ENCODE results near the gene KCNQ1OT1.

The KCNQ1OT1 gene

DNA sequence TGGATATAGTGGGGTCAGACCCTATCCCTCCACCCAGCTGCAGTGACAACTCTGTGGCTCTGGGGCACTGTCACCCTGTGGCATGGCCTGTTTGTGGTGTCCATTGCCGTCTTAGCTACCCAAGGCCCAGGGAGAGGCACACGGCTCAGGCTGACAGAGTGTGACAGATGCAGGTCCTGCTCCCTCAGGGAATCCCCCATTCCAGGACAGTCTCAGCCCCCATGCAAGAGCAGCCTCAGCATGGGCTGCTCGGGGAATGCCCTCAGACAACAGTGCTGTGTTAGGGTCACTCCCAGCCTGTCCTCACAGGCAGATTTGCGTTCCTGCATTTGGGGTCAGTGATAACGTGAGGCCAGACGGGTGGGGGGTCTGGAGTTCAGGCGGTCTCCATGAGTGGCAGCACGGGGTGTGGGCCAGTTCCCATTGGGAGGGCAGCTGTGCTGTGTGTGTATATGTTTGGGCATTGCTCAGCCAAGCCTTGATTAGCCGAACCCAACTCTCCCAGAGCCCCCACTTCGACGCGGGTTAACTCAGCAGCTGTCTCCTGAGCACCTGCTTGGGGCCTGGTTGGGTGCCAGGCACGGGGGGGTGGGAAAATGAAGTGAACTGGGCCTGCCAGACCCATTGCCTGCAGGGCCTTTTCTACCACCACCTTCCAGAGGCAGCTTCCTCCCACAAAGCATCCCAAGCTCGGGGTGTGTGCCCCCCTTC is 5.3 kb upstream of the KCNQ1OT1 start:
- Histone ChIP-seq H3K27ac (ENCODE audit: low read length) (no peak overlapping the region), H3K36me3 (ENCODE audit: insufficient read depth, low read depth, low read length) (no peaks in the 10 kb centered on the region), H3K9me3 (ENCODE audit: insufficient read depth, low read depth, low read length) (no peaks in the 10 kb centered on the region), H3K4me3 (ENCODE audit: low read length) (no peak overlapping the region), H3K4me1 (ENCODE audit: insufficient read depth, low read length) (peaks cover 16% of the 10 kb centered on the region; the same call in 1 of the 2 replicates), H3K27me3 (ENCODE audit: insufficient read depth, low read length) (peaks cover 93% of the 10 kb centered on the region), H3K9ac (ENCODE audit: low read depth, low read length) (no peak overlapping the region)

DNA sequence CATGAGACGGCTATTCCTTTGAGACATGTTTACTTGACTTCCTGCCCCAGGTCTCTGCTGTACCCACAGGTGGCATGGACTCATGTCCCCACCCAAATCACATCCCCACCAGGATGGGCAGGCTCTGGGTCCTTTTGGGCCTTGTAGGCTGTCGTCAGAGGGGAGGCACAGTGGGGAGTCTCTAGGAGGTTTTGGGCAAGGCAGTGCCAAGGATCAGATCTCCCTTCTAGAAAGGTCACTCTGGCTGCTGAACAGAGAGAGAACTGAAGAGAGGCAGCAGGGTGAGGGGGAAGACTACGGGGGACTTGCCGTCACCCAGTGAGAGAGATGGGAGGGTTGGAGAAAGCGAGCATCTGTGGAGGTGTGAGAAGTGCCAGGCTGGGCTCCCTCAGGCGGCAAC is 4.6 kb upstream of the KCNQ1OT1 start:
- H3K9ac ChIP-seq (ENCODE audit: low read depth, low read length), result no peak overlapping the region
- no peak overlapping the region for H3K4me3 ChIP-seq (ENCODE audit: low read length)
- H3K9me3 ChIP-seq (ENCODE audit: insufficient read depth, low read depth, low read length), result no peaks in the 10 kb centered on the region
- H3K27ac ChIP-seq (ENCODE audit: low read length), result no peak overlapping the region
- H3K36me3 ChIP-seq (ENCODE audit: insufficient read depth, low read depth, low read length), result no peaks in the 10 kb centered on the region
- peaks cover 16% of the 10 kb centered on the region; the same call in 1 of the 2 replicates for H3K4me1 ChIP-seq (ENCODE audit: insufficient read depth, low read length)
- H3K27me3 ChIP-seq (ENCODE audit: insufficient read depth, low read length), result peaks cover 86% of the 10 kb centered on the region

DNA sequence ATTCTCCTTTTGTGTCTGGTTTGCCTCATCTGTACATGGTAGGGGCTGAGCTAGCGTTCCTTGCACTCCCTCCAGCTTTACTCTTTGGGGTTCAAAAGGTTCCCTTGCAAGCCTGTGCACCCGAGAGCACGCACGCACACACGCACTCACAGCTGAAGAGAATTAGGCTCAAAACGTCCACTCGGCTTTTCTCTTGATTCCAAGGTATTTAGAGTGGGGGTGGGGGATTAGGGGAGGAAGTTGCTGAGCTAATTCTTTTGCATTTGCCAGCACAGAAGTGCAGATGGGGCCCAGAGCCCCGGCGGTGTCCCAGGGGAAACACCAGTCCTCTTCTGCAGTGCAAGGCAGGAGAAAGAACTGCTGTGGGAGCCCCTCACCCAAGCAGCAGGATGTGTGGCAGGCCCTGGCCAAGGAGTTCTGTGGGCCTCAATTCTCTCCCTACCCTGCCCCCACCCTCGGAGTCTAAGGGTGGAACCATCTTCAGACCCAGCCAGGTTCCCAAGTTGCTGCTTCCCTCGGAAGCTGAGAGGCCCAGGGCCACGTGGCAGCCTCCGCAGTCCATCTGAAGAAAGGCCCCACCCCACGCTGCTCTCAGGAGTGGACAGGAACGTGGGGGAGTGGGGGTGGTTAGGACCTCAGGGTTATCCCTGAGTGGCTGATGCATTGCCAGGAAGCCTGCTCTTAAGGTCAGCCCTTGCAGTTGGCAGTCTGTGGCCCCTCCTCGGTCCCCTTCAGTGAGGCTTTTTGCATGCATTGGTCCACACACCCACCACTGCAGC is 3.8 kb upstream of the KCNQ1OT1 start:
- Histone ChIP-seq H3K9me3 (ENCODE audit: insufficient read depth, low read depth, low read length) (no peaks in the 10 kb centered on the region), H3K4me1 (ENCODE audit: insufficient read depth, low read length) (peaks cover 16% of the 10 kb centered on the region; the same call in 1 of the 2 replicates), H3K27me3 (ENCODE audit: insufficient read depth, low read length) (peaks cover 86% of the 10 kb centered on the region), H3K9ac (ENCODE audit: low read depth, low read length) (no peak overlapping the region), H3K27ac (ENCODE audit: low read length) (no peak overlapping the region), H3K4me3 (ENCODE audit: low read length) (no peak overlapping the region), H3K36me3 (ENCODE audit: insufficient read depth, low read depth, low read length) (no peaks in the 10 kb centered on the region)

DNA sequence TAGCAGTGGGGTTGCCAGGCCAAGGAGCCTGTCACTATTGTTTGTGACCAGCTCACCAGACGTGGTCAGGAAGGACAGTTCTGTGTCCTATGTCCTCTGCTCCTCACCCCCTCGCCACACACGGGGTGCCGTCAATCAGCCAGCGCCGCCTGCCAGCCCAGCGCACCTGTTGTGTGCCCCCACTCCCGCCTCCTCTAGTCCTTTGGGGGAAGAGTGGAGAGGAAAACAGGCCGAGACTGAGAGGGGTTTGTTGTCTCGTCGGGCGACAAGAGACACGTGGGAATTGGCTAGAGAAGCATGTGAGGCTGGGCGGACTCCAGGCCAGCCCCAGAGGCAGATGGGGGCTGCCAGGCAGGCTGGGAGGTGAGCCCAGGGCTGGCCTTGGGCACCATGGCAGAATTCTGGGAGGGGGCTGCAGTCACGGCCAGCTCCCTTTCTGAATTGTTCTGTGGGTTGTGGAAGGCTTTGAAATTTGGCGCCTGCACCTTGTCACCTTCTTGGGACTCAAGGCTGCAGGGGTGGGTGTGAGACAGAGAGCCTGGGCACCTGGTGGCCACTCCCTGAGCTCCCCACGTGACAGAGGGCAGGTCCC is 3.1 kb upstream of the KCNQ1OT1 start:
- Histone ChIP-seq H3K9ac (ENCODE audit: low read depth, low read length) (no peak overlapping the region), H3K36me3 (ENCODE audit: insufficient read depth, low read depth, low read length) (no peaks in the 10 kb centered on the region), H3K27ac (ENCODE audit: low read length) (no peak overlapping the region), H3K4me1 (ENCODE audit: insufficient read depth, low read length) (peaks cover 21% of the 10 kb centered on the region), H3K27me3 (ENCODE audit: insufficient read depth, low read length) (peaks cover 83% of the 10 kb centered on the region), H3K9me3 (ENCODE audit: insufficient read depth, low read depth, low read length) (no peaks in the 10 kb centered on the region), H3K4me3 (ENCODE audit: low read length) (no peak overlapping the region)

DNA sequence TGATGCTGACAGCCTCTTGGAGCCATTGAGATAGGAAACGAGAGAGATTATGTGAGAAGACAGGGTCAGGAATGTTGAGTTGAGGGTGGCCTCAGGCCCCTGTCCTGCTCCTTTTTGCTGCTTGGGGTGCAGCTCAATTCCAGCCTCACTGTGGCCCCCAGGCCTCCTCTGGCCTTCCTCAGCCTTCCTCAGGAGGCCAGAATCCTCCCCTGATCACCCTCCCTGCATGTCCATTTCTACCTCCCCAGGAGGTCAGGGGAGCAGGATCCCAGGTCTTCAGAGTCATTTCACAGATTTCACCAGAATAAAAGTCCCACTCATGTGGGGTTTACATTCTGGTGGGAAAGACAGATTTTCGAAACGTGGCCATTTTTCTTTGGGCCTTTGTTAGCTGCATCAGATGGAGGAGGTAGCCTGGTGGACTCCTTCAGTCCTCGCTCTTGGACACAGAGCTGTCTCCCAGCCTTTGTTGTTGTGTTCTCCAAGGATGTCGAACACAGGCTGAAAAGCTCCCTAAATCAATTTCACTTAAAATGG is 2.2 kb upstream of the KCNQ1OT1 start:
- peaks cover 30% of the 10 kb centered on the region for H3K4me1 ChIP-seq (ENCODE audit: insufficient read depth, low read length)
- no peak overlapping the region for H3K27ac ChIP-seq (ENCODE audit: low read length)

DNA sequence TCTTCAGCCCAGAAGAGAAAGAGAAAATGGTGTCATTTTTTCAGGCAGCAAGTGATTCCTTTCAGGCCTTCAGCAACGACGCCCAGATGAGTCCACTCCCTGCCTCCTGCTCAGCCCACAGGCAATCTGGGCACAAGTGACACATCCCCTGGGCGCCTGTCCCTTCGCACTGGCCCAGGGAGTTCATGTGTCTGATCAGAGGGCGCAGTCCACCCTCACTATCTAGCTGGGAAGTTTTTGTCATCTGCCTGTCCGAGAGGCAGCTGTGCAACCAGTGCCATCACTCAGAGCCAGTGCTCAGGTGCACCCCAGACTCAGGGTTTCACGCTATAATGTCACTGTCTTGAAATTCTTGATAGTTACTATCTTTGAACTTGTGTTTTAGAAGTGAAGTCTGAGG is 1.4 kb upstream of the KCNQ1OT1 start:
- no peak overlapping the region for H3K4me3 ChIP-seq (ENCODE audit: low read length)
- H3K27ac ChIP-seq (ENCODE audit: low read length), result no peak overlapping the region
- H3K4me1 ChIP-seq (ENCODE audit: insufficient read depth, low read length), result peaks cover 36% of the 10 kb centered on the region
- no peak overlapping the region for H3K9ac ChIP-seq (ENCODE audit: low read depth, low read length)
- H3K9me3 ChIP-seq (ENCODE audit: insufficient read depth, low read depth, low read length), result no peaks in the 10 kb centered on the region
- peaks cover 70% of the 10 kb centered on the region for H3K27me3 ChIP-seq (ENCODE audit: insufficient read depth, low read length)
- no peaks in the 10 kb centered on the region for H3K36me3 ChIP-seq (ENCODE audit: insufficient read depth, low read depth, low read length)

More for the DNA sequence above, 2.2 kb upstream of the KCNQ1OT1 start:
- no peaks in the 10 kb centered on the region for H3K9me3 ChIP-seq (ENCODE audit: insufficient read depth, low read depth, low read length)
- no peak overlapping the region for H3K9ac ChIP-seq (ENCODE audit: low read depth, low read length)
- H3K27me3 ChIP-seq (ENCODE audit: insufficient read depth, low read length), result peaks cover 77% of the 10 kb centered on the region
- H3K4me3 ChIP-seq (ENCODE audit: low read length), result no peak overlapping the region
- no peaks in the 10 kb centered on the region for H3K36me3 ChIP-seq (ENCODE audit: insufficient read depth, low read depth, low read length)

DNA sequence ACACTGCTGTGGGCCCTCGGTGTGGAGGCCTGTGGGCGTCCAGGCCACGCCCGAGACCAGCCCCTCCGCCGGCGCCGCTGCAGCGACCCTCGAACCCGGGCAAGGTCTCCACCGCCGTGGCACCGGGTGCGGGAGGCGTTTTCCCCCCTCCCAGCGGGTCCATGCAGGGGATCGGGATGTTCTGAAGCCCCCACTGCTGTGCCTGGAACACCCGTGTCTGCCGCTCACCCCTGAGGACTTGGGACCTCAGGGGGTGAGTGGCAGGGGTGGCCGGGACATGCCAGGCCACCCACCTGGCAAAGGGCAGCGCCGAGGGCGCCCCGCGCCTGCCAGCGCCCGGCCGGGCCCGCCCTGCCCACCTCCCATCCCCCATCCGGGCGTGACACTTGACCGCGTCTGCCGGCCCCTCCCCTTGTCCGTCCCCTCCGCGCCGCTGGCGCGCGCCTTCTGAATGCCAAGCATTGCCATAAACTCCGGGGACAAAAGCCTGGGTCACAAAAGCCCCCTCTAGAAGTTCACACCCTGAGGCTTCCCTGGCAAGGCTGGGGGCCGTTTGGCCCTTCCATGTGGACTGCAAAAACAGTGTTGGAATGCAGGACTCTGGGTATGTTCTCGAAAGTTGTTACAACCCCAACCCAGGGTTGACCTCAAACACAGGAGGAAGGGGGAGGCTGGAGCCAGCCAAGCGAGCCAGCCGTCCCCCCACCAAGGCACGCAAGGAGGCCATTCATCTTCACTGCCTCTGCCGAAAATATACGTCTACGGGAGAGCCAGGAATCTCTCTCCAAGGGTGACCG is 819 bp upstream of the KCNQ1OT1 start:
- H3K9me3 ChIP-seq (ENCODE audit: insufficient read depth, low read depth, low read length), result no peaks in the 10 kb centered on the region
- H3K9ac ChIP-seq (ENCODE audit: low read depth, low read length), result no peak overlapping the region
- no peaks in the 10 kb centered on the region for H3K36me3 ChIP-seq (ENCODE audit: insufficient read depth, low read depth, low read length)
- peak overlapping the region; percentile 60 for H3K4me3 ChIP-seq (ENCODE audit: low read length)
- peaks cover 64% of the 10 kb centered on the region for H3K27me3 ChIP-seq (ENCODE audit: insufficient read depth, low read length)
- H3K4me1 ChIP-seq (ENCODE audit: insufficient read depth, low read length), result peaks cover 36% of the 10 kb centered on the region
- no peak overlapping the region for H3K27ac ChIP-seq (ENCODE audit: low read length)

DNA sequence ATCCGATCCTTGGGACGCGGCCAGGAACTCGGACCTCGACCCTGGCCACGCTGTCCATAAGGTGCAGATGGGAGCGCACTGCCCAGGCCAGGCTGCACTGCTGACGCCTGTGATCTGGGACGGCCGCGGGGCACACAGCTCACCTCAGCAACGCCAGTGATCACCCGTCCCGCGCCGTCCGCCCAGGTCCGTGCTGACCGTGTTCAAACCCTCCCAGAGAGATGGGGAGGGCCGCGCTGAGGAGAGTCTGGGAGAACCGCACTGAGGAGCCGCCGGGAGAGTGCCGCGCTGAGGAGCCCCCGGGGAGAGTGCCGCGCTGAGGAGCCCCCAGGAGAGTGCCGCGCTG is 636 bp downstream of the KCNQ1OT1 start:
- Histone ChIP-seq H3K9me3 (ENCODE audit: insufficient read depth, low read depth, low read length) (no peaks in the 10 kb centered on the region), H3K4me1 (ENCODE audit: insufficient read depth, low read length) (peaks cover 49% of the 10 kb centered on the region), H3K4me3 (ENCODE audit: low read length) (peak overlapping the region; percentile 85), H3K9ac (ENCODE audit: low read depth, low read length) (peak overlapping the region; percentile 77; the same call in 1 of the 2 replicates), H3K27ac (ENCODE audit: low read length) (no peak overlapping the region), H3K27me3 (ENCODE audit: insufficient read depth, low read length) (peaks cover 49% of the 10 kb centered on the region), H3K36me3 (ENCODE audit: insufficient read depth, low read depth, low read length) (no peaks in the 10 kb centered on the region)

DNA sequence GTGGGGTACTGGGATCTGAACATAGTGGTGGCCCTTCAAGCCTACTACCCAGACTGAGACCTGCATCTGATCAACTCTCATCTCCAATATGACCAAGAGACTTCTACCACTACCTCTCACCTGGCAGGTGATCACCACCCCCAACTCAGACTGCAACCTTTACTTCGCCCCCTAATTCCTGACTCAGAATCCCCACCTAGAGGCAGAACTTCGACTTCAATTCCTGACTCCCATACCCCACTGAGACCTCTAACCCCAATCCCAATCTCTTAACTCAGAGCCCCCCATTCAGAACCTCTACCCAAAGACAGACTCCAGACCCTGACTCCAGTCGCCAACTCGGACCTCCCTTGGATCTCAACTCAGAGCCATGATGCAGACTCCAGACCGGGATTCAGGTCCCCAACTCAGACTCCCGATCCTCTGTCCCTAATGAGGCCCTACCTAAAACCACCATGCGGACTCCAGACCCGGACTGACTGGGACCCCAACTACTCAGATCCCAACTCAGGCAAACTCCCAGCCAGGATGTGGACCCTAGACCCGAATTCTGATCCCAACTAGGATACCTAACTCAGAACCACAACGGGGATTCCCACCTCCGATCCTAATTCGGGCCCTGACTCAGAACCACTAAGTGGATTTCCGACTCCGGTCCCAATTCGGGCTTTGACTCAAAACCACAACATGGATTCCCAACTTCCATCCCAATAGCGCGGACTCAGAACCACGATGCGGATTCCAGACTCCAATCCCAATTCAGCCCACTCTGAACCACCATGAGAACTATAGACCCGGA is 1.2 kb downstream of the KCNQ1OT1 start:
- no peaks in the 10 kb centered on the region for H3K36me3 ChIP-seq (ENCODE audit: insufficient read depth, low read depth, low read length)
- peaks cover 51% of the 10 kb centered on the region for H3K4me1 ChIP-seq (ENCODE audit: insufficient read depth, low read length)
- peak overlapping the region; percentile 77; the same call in 1 of the 2 replicates for H3K9ac ChIP-seq (ENCODE audit: low read depth, low read length)
- H3K4me3 ChIP-seq (ENCODE audit: low read length), result peak overlapping the region; percentile 85
- no peaks in the 10 kb centered on the region for H3K9me3 ChIP-seq (ENCODE audit: insufficient read depth, low read depth, low read length)
- no peak overlapping the region for H3K27ac ChIP-seq (ENCODE audit: low read length)
- H3K27me3 ChIP-seq (ENCODE audit: insufficient read depth, low read length), result peaks cover 43% of the 10 kb centered on the region

DNA sequence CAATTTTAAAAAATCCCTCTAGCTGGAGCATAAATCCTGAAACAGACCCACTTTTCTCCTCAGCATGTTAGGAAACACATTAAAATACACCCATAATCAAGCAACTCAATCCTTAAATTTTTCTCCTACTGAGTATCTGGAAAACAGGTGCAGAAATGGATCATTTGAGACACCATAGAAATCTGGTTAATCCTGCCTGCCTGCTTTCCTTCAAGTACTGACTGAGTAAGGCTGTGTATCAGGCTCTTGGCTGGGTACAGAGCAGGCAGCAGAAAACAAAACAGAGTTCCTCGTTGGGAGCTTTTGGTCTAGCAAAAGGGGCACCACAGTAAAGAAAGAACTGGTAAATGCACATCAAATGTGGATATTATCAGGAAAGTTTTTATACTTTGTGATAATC is 1.9 kb downstream of the KCNQ1OT1 start:
- Histone ChIP-seq H3K27me3 (ENCODE audit: insufficient read depth, low read length) (peaks cover 36% of the 10 kb centered on the region), H3K36me3 (ENCODE audit: insufficient read depth, low read depth, low read length) (no peaks in the 10 kb centered on the region), H3K4me3 (ENCODE audit: low read length) (peak overlapping the region; percentile 85), H3K9ac (ENCODE audit: low read depth, low read length) (no peak overlapping the region), H3K27ac (ENCODE audit: low read length) (no peak overlapping the region), H3K4me1 (ENCODE audit: insufficient read depth, low read length) (peaks cover 49% of the 10 kb centered on the region), H3K9me3 (ENCODE audit: insufficient read depth, low read depth, low read length) (no peaks in the 10 kb centered on the region)
